Esophagus muscularis mucosa (tissue), 4 donors: ENCODE results near the gene FBXW11. TPM values are rescaled to one million over a fixed set of nuclear protein-coding genes. Genes with fewer than 3 reads are reported as not detected.
"Not testable (repeated sequence)": the region's sequence is repeated elsewhere in the genome, so short reads cannot be mapped to it uniquely, and the experiment has no call there.

ENCODE experiments used
- DNase-seq: peaks from one replicate; pipeline ENCODE4 v3.0.0-alpha.2; 2017; ENCODE audit errors: extremely low spot score
- H3K27ac ChIP-seq, 4 donors: fragments of 200-600 bp; sonication (generic); replicated peaks in 1 of 4; 1 replicate in 3 of 4; 2 replicates in 1 of 4; pipeline ENCODE4 v1.5.1; 2016 to 2019; ENCODE audit warnings: mild to moderate bottlenecking in 1 of 4
- H3K27me3 ChIP-seq, 4 donors: fragments of 200-600 bp; sonication (generic); one replicate each; pipeline versions ENCODE4 v1.5.1 to v1.6.0; 2016 to 2019
- H3K36me3 ChIP-seq, 4 donors: fragments of 200-600 bp; sonication (generic); one replicate each; pipeline ENCODE4 v1.5.1; 2016 to 2019
- H3K4me1 ChIP-seq, 4 donors: fragments of 200-600 bp; sonication (generic); one replicate each; pipeline ENCODE4 v1.5.1; 2016 to 2019
- H3K4me3 ChIP-seq, 4 donors: fragments of 200-600 bp; sonication (generic); 1 replicate in 2 of 4; 2 replicates in 2 of 4; pipeline ENCODE4 v1.5.1; 2016 to 2019; ENCODE audit warnings: mild to moderate bottlenecking in 4 of 4, moderate library complexity in 1 of 4
- H3K9me3 ChIP-seq, 4 donors: fragments of 200-600 bp; sonication (generic); 1 replicate in 3 of 4; 2 replicates in 1 of 4; pipeline ENCODE4 v1.5.1; 2016 to 2019
- CTCF ChIP-seq, 3 experiments: fragments of 200-600 bp in 2 of 3; fragments of 450-650 bp in 1 of 3; sonication (generic) in 2 of 3; IDR thresholded peaks; one replicate each; pipeline ENCODE4 v1.5.1; 2017 to 2019; ENCODE audit warnings: antibody characterized with exemption in 3 of 3, mild to moderate bottlenecking in 2 of 3, moderate library complexity in 1 of 3
- EP300 ChIP-seq: sonication (generic); formaldehyde crosslinking; IDR thresholded peaks from one replicate; pipeline ENCODE4 v1.6.1; 2017; ENCODE audit warnings: antibody characterized with exemption
- POLR2A ChIP-seq: fragments of 450-650 bp; IDR thresholded peaks from one replicate; pipeline ENCODE4 v1.6.1; 2017; ENCODE audit warnings: antibody characterized with exemption, moderate library complexity, mild to moderate bottlenecking, low read depth
- POLR2AphosphoS5 ChIP-seq, 2 donors: sonication (generic); formaldehyde crosslinking; IDR thresholded peaks; one replicate each; pipeline ENCODE4 v1.6.1; 2017; ENCODE audit warnings: antibody characterized with exemption in 2 of 2
- WGBS: methylation state at CpG from one replicate; pipeline ENCODE4 v1.1.5; 2018; 5-methylcytosine and 5-hydroxymethylcytosine counted together
- intact Hi-C: fragments of 100-400 bp; cut with DNase I; formaldehyde crosslinking; loops from one replicate; pipeline ENCODE4 v1.15.1; 2023
- total RNA-seq, 4 donors: library from RNA; depleted of rRNA; stranded (reverse); fragments of >200 nt; gene quantifications; one replicate each; pipeline versions ENCODE4 v1.1.0 to v1.2.1, GENCODE V29; 2016

FBXW11 gene
- total RNA-seq, 4 donors from 2014 or later = 60.8 to 75.6 (median 66.3) TPM

GRCh38 chr5:171895081-171895480 lies 111.4 kb downstream of the FBXW11 start:
- 83% methylated on average over 2 of the region's 2 CpGs for WGBS
- DNase-seq = no peak
- Histone ChIP-seq H3K9me3 (no peaks in the 10 kb centered on the region), H3K4me3 (no peak overlapping the region), H3K27ac (no peak overlapping the region), H3K27me3 (no peaks in the 10 kb centered on the region), H3K36me3 (peaks cover 0 to 55% (median 0%) of the 10 kb centered on the region in 4 donors), H3K4me1 (peaks cover 0 to 16% (median 0%) of the 10 kb centered on the region in 4 donors)
- intact Hi-C loops = no loop called here
- TF ChIP-seq EP300 (no peak), CTCF (IDR thresholded peaks at IDR 0.05) (no peak), POLR2A (no peak), POLR2AphosphoS5 (IDR thresholded peaks at IDR 0.05) (no peak)

- DNase-seq = no peak
- Histone ChIP-seq H3K4me3 (no peak overlapping the region), H3K36me3 (peaks cover 0 to 62% (median 0%) of the 10 kb centered on the region in 4 donors), H3K27ac (no peak overlapping the region), H3K4me1 (peaks cover 0 to 18% (median 0%) of the 10 kb centered on the region in 4 donors), H3K27me3 (no peaks in the 10 kb centered on the region), H3K9me3 (no peaks in the 10 kb centered on the region)
- TF ChIP-seq CTCF (IDR thresholded peaks at IDR 0.05) = no peak
- TF ChIP-seq EP300 = no peak
- TF ChIP-seq POLR2A = no peak
- TF ChIP-seq POLR2AphosphoS5 (IDR thresholded peaks at IDR 0.05) = no peak
- 73% methylated on average over 4 of the region's 4 CpGs for WGBS
- intact Hi-C loops = no loop called here
Observed at GRCh38 chr5:171893290-171893886, 113.0 kb downstream of the FBXW11 start.

- 79% methylated on average over 6 of the region's 6 CpGs for WGBS
- intact Hi-C loops = no loop called here
- Histone ChIP-seq H3K9me3 (no peaks in the 10 kb centered on the region), H3K27ac (no peak overlapping the region), H3K27me3 (no peaks in the 10 kb centered on the region), H3K4me1 (peaks cover 0 to 25% (median 0%) of the 10 kb centered on the region in 4 donors), H3K36me3 (peaks cover 0 to 59% (median 0%) of the 10 kb centered on the region in 4 donors), H3K4me3 (no peak overlapping the region)
- DNase-seq = no peak
- TF ChIP-seq POLR2A = no peak
- no peak for TF ChIP-seq CTCF (IDR thresholded peaks at IDR 0.05)
- TF ChIP-seq EP300 = no peak
- no peak for TF ChIP-seq POLR2AphosphoS5 (IDR thresholded peaks at IDR 0.05)
Observed at GRCh38 chr5:171891595-171891994, 114.8 kb downstream of the FBXW11 start.

GRCh38 chr5:171891150-171891549 lies 115.3 kb downstream of the FBXW11 start:
- Histone ChIP-seq H3K36me3 (peaks cover 0 to 54% (median 0%) of the 10 kb centered on the region in 4 donors), H3K27me3 (no peaks in the 10 kb centered on the region), H3K9me3 (no peaks in the 10 kb centered on the region), H3K4me1 (peaks cover 0 to 22% (median 0%) of the 10 kb centered on the region in 4 donors), H3K27ac (no peak overlapping the region), H3K4me3 (no peak overlapping the region)
- DNase-seq = no peak
- intact Hi-C loops = no loop called here
- no peak for TF ChIP-seq POLR2AphosphoS5 (IDR thresholded peaks at IDR 0.05)
- no peak for TF ChIP-seq CTCF (IDR thresholded peaks at IDR 0.05)
- TF ChIP-seq POLR2A = no peak
- WGBS = 90% methylated on average over 4 of the region's 4 CpGs

GRCh38 chr5:171888051-171888481 lies 118.4 kb downstream of the FBXW11 start:
- H3K4me1 ChIP-seq = peaks cover 0 to 22% (median 0%) of the 10 kb centered on the region in 4 donors
- H3K27me3 ChIP-seq = no peaks in the 10 kb centered on the region
- H3K36me3 ChIP-seq = peaks cover 0 to 56% (median 2%) of the 10 kb centered on the region in 4 donors
- no peak overlapping the region for H3K4me3 ChIP-seq
- no peaks in the 10 kb centered on the region for H3K9me3 ChIP-seq
- 88% methylated on average over 3 of the region's 3 CpGs for WGBS
- TF ChIP-seq POLR2A (no peak), CTCF (IDR thresholded peaks at IDR 0.05) (no peak)
- DNase-seq = no peak
- no peak overlapping the region for H3K27ac ChIP-seq
- intact Hi-C loops = no loop called here

- WGBS = 95% methylated on average over 2 of the region's 2 CpGs
- intact Hi-C loops = not testable (repeated sequence)
Observed at GRCh38 chr5:171886037-171886436, 120.4 kb downstream of the FBXW11 start.

More at GRCh38 chr5:171886037-171886436, 120.4 kb downstream of the FBXW11 start:
- H3K9me3 ChIP-seq, H3K27me3 ChIP-seq, H3K4me3 ChIP-seq, DNase-seq, H3K27ac ChIP-seq, H3K4me1 ChIP-seq: not testable (repeated sequence)
- peaks cover 0 to 47% (median 2%) of the 10 kb centered on the region in 4 donors for H3K36me3 ChIP-seq
